Measurements from ENCODE around the gene HDAC6. TPM values are rescaled to one million over a fixed set of nuclear protein-coding genes. Genes with fewer than 3 reads are reported as not detected.

HDAC6 gene
- total RNA-seq, 2 experiments from 2014 or later = 62.0 to 108 TPM

- Histone ChIP-seq H2AFZ (ENCODE audit: low read length) (no peak overlapping the region), H3K36me3 (ENCODE audit: insufficient read depth, low read length) (no peaks in the 10 kb centered on the region), H3K9me2 (ENCODE audit: insufficient read depth, low read length) (no peaks in the 10 kb centered on the region), H3K27ac (ENCODE audit: low read depth, low read length, poor library complexity, severe bottlenecking) (no peak overlapping the region), H3K9me3 (ENCODE audit: low read length) (no peaks in the 10 kb centered on the region), H4K20me1 (ENCODE audit: insufficient read depth, low read length) (no peaks in the 10 kb centered on the region), H3K4me2 (ENCODE audit: low read length) (no peak overlapping the region), H3K4me1 (ENCODE audit: insufficient read depth, low read length, poor library complexity, severe bottlenecking) (no peaks in the 10 kb centered on the region), H3K4me3 (ENCODE audit: low read depth, low read length, poor library complexity, severe bottlenecking) (no peak overlapping the region), H3K79me2 (ENCODE audit: insufficient read depth, low read depth, low read length) (no peaks in the 10 kb centered on the region)
- CTCF ChIA-PET (ENCODE audit: unreplicated experiment) = no interaction called here
- intact Hi-C loops (cut with micrococcal nuclease; ENCODE audit: unreplicated experiment) = no loop called here
- TF ChIP-seq CTCF (conservative IDR thresholded peaks at IDR 0.05; ENCODE audit: low read length) (no peak), EZH2phosphoT487 (IDR thresholded peaks at IDR 0.05; ENCODE audit: borderline replicate concordance, low read depth, low read length) (no peak)
- no TSS peak for BruUV-seq (replicated peaks)
- DNase-seq (ENCODE audit: low spot score) = no peak
- POLR2A ChIA-PET = no interaction called here
Measured at GRCh38 chrX:48789366-48790220, 12.3 kb upstream of the HDAC6 start.

- H3K36me3 ChIP-seq (ENCODE audit: insufficient read depth, low read length) = no peaks in the 10 kb centered on the region
- TF ChIP-seq CTCF (conservative IDR thresholded peaks at IDR 0.05; ENCODE audit: low read length) = no peak
- TF ChIP-seq EZH2phosphoT487 (IDR thresholded peaks at IDR 0.05; ENCODE audit: borderline replicate concordance, low read depth, low read length) = no peak
- no peaks in the 10 kb centered on the region for H3K79me2 ChIP-seq (ENCODE audit: insufficient read depth, low read depth, low read length)
- no TSS peak for BruUV-seq (replicated peaks)
- no peak overlapping the region for H2AFZ ChIP-seq (ENCODE audit: low read length)
- H3K9me2 ChIP-seq (ENCODE audit: insufficient read depth, low read length) = no peaks in the 10 kb centered on the region
- ChIA-PET CTCF (ENCODE audit: unreplicated experiment) (no interaction called here), POLR2A (no interaction called here)
- intact Hi-C loops (cut with micrococcal nuclease; ENCODE audit: unreplicated experiment) = no loop called here
- no peak overlapping the region for H3K27ac ChIP-seq (ENCODE audit: low read depth, low read length, poor library complexity, severe bottlenecking)
- no peaks in the 10 kb centered on the region for H3K9me3 ChIP-seq (ENCODE audit: low read length)
- no peak for DNase-seq (ENCODE audit: low spot score)
- no peak overlapping the region for H3K4me2 ChIP-seq (ENCODE audit: low read length)
- no peak overlapping the region for H3K4me3 ChIP-seq (ENCODE audit: low read depth, low read length, poor library complexity, severe bottlenecking)
- H3K4me1 ChIP-seq (ENCODE audit: insufficient read depth, low read length, poor library complexity, severe bottlenecking) = no peaks in the 10 kb centered on the region
- no peaks in the 10 kb centered on the region for H4K20me1 ChIP-seq (ENCODE audit: insufficient read depth, low read length)
Measured at GRCh38 chrX:48790477-48790876, 11.4 kb upstream of the HDAC6 start.

All from OCI-LY7 (cell line).